Caco-2 (cell line): Measurements from ENCODE around the gene SKP2. TPM values are rescaled to one million over a fixed set of nuclear protein-coding genes. Genes with fewer than 3 reads are reported as not detected.

Source experiments
- BruUV-seq: library from RNA; stranded (reverse); fragments of 400-500 nt; replicated peaks from 2 replicates; lab custom pipeline; 2021; lab: Mats Ljungman, UMichigan
- CTCF ChIA-PET: fragments of 300-600 bp; sonication (Branson Sonifier 250); formaldehyde crosslinking; loops from one replicate; lab custom pipeline; 2022; ENCODE audit warnings: antibody characterized with exemption; lab: Charles Lee
- POLR2A ChIA-PET: fragments of 300-600 bp; sonication (Branson Sonifier 250); formaldehyde crosslinking; loops from one replicate; lab custom pipeline; 2022; ENCODE audit warnings: antibody characterized with exemption; lab: Charles Lee
- DNase-seq, 2 experiments: peaks; one replicate each; pipeline versions ENCODE4 v3.0.0 to v3.0.0-alpha.2; 2020 to 2022
- H3K27me3 ChIP-seq: replicated peaks from 2 replicates; pipeline ENCODE4 v1.6.0; 2011; ENCODE audit warnings: low read length; ENCODE audit not compliant: control insufficient read depth, insufficient read depth
- H3K36me3 ChIP-seq: 2 replicates; pipeline ENCODE4 v1.5.1; 2011; ENCODE audit warnings: low read length; ENCODE audit not compliant: control insufficient read depth, insufficient read depth
- H3K4me1 ChIP-seq: fragments of 250-450 bp; sonication (Bioruptor Pico); 2 replicates; pipeline ENCODE4 v1.5.1; 2020; ENCODE audit warnings: mild to moderate bottlenecking
- H3K4me3 ChIP-seq: 2 replicates; pipeline ENCODE4 v1.5.1; 2011; ENCODE audit warnings: low read depth, mild to moderate bottlenecking, control low read depth, low read length
- H3K9me3 ChIP-seq: fragments of 250-450 bp; sonication (Bioruptor Pico); 2 replicates; pipeline ENCODE4 v1.5.1; 2020; ENCODE audit warnings: mild to moderate bottlenecking, moderate library complexity
- H3K27ac Mint-ChIP-seq: one replicate; pipeline ENCODE4 v1.8.0; 2022; ENCODE audit warnings: mixed read lengths; ENCODE audit not compliant: unreplicated experiment
- H3K27me3 Mint-ChIP-seq: one replicate; pipeline ENCODE4 v1.8.0; 2022; ENCODE audit warnings: mixed read lengths; ENCODE audit not compliant: insufficient read depth, unreplicated experiment
- H3K36me3 Mint-ChIP-seq: one replicate; pipeline ENCODE4 v1.8.0; 2022; ENCODE audit warnings: mild to moderate bottlenecking, mixed read lengths; ENCODE audit not compliant: insufficient read depth, unreplicated experiment
- H3K4me1 Mint-ChIP-seq: one replicate; pipeline ENCODE4 v1.8.0; 2022; ENCODE audit warnings: low read depth, mixed read lengths; ENCODE audit not compliant: unreplicated experiment
- H3K4me3 Mint-ChIP-seq: one replicate; pipeline ENCODE4 v1.8.0; 2022; ENCODE audit warnings: mild to moderate bottlenecking, moderate library complexity, mixed read lengths; ENCODE audit not compliant: unreplicated experiment
- H3K9me3 Mint-ChIP-seq: one replicate; pipeline ENCODE4 v1.8.0; 2022; ENCODE audit warnings: mixed read lengths; ENCODE audit not compliant: unreplicated experiment
- intact Hi-C: fragments of 100-400 bp; cut with micrococcal nuclease; formaldehyde crosslinking; loops from one replicate; pipeline ENCODE4 v1.10.0; 2022; ENCODE audit not compliant: unreplicated experiment
- total RNA-seq: library from RNA; stranded (reverse); gene quantifications from 2 replicates; pipeline ENCODE4 v1.2.3, GENCODE V29; 2022
- TF ChIP-seq, protein P1 (sequence below), 2 experiments: fragments of 200-600 bp in 1 of 2; IDR thresholded peaks; 1 replicate in 1 of 2; 2 replicates in 1 of 2; pipeline versions ENCODE4 v1.5.1 to v1.8.0; 2011 to 2022; ENCODE audit warnings: antibody characterized with exemption in 1 of 2, control low read depth in 1 of 2, inconsistent platforms in 1 of 2, low read depth in 1 of 2, low read length in 1 of 2, mild to moderate bottlenecking in 1 of 2, moderate library complexity in 1 of 2; ENCODE audit not compliant: insufficient read depth in 1 of 2, severe bottlenecking in 1 of 2, unreplicated experiment in 1 of 2

Gene SKP2
- total RNA-seq, 1 experiment from 2014 or later: 230 TPM

DNA sequence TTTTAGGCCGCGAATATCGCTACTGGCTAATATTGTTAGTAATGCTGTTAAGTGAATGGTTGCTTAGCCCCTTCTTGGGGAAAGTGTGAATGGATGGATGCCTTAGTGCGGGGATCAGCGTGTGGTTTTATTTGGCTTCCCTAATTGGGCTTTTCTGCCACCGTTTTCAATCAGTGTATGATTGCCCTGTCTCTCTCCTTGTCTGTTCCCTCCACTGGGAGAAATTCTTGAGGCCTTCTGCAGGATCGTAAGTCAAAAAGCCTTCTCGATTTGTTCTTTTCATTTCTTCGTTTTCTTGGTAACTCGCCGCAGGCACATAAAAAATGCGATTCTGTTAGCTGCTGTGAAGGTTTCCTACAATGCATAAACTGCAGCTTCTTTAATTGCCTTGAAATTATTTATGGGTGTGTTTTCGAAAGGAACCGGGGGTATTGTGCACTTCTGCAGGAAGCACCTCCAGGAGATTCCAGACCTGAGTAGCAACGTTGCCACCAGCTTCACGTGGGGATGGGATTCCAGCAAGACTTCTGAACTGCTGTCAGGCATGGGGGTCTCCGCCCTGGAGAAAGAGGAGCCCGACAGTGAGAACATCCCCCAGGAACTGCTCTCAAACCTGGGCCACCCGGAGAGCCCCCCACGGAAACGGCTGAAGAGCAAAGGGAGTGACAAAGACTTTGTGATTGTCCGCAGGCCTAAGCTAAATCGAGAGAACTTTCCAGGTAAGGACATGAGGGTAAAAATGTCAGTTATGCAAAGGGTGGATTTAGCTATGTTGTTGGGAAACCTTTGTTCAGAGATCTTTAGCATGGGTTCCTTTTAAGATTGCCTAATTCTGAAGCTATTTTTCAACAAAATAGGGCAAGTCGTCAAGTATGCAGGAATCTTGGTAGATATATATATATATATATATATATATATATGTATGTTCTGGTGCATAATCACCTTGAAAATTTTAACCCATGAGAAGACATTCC is 700 bp downstream of the SKP2 start:
- TSS peak; percentile 70 for BruUV-seq
- peak overlapping the region; percentile 98 for H3K4me3 ChIP-seq
- intact Hi-C loops: loop anchor here (2.0 kb wide), 2 partner anchors 28 to 74 kb away; no protein-coding TSS in a partner anchor
- TF ChIP-seq, protein P1, sequence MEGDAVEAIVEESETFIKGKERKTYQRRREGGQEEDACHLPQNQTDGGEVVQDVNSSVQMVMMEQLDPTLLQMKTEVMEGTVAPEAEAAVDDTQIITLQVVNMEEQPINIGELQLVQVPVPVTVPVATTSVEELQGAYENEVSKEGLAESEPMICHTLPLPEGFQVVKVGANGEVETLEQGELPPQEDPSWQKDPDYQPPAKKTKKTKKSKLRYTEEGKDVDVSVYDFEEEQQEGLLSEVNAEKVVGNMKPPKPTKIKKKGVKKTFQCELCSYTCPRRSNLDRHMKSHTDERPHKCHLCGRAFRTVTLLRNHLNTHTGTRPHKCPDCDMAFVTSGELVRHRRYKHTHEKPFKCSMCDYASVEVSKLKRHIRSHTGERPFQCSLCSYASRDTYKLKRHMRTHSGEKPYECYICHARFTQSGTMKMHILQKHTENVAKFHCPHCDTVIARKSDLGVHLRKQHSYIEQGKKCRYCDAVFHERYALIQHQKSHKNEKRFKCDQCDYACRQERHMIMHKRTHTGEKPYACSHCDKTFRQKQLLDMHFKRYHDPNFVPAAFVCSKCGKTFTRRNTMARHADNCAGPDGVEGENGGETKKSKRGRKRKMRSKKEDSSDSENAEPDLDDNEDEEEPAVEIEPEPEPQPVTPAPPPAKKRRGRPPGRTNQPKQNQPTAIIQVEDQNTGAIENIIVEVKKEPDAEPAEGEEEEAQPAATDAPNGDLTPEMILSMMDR (IDR thresholded peaks at IDR 0.05; ENCODE audit: insufficient read depth in 1 of 2, low read depth in 1 of 2, low read length in 1 of 2, severe bottlenecking in 1 of 2, unreplicated experiment in 1 of 2): no peak
- Mint-ChIP-seq H3K27me3 (no peaks in the 10 kb centered on the region), H3K9me3 (peaks cover 9% of the 10 kb centered on the region), H3K36me3 (peaks cover 57% of the 10 kb centered on the region), H3K27ac (peak overlapping the region; percentile 85), H3K4me3 (peak overlapping the region; percentile 75), H3K4me1 (peaks cover 50% of the 10 kb centered on the region)
- H3K36me3 ChIP-seq: peaks cover 6% of the 10 kb centered on the region; the same call in 1 of the 2 replicates
- no peaks in the 10 kb centered on the region for H3K27me3 ChIP-seq
- DNase-seq: peak in 1 of 2 experiments; percentile 24
- POLR2A ChIA-PET: interaction anchor here (0.6 to 1.0 kb wide), 3 partner anchors 74 to 725 kb away, joined by 3 to 6 read pairs (median 4); no protein-coding TSS in a partner anchor
- peaks cover 59% of the 10 kb centered on the region for H3K4me1 ChIP-seq
- CTCF ChIA-PET: interaction anchor here (1.1 to 4.2 kb wide), 3 partner anchors 25 to 90 kb away, joined by 3 to 36 read pairs (median 3); partner anchors contain the start of gene NADK2
- peaks cover 5% of the 10 kb centered on the region; the same call in 1 of the 2 replicates for H3K9me3 ChIP-seq

DNA sequence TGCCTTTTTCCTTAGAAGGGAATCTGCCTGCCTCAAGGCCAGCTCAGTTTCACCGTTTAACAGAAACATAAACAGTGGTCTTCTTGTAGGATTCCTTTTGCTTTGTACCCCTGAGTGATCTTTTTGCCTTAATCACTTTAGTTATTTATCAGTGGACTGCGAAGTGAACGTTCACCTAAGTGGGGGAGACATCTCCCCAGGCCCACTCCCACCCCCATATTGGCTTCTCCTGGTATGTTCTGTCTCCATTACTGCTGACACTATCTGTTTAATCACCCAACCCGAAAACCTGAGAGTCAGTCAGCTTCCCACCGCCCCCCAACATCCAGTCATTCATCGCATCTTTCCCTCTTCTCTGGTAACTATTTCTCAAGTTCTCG is 1.4 kb downstream of the SKP2 start:
- TF ChIP-seq, protein P1 (IDR thresholded peaks at IDR 0.05; ENCODE audit: insufficient read depth in 1 of 2, low read depth in 1 of 2, low read length in 1 of 2, severe bottlenecking in 1 of 2, unreplicated experiment in 1 of 2): no peak
- H3K4me1 ChIP-seq: peaks cover 64% of the 10 kb centered on the region
- Mint-ChIP-seq H3K9me3 (peaks cover 9% of the 10 kb centered on the region), H3K27me3 (no peaks in the 10 kb centered on the region), H3K4me1 (peaks cover 48% of the 10 kb centered on the region), H3K27ac (peak overlapping the region; percentile 63), H3K4me3 (peak overlapping the region; percentile 75), H3K36me3 (peaks cover 64% of the 10 kb centered on the region)
- BruUV-seq: no TSS peak
- intact Hi-C loops: loop anchor here (2.0 kb wide), 2 partner anchors 28 to 74 kb away; no protein-coding TSS in a partner anchor
- H3K27me3 ChIP-seq: no peaks in the 10 kb centered on the region
- peaks cover 5% of the 10 kb centered on the region; the same call in 1 of the 2 replicates for H3K9me3 ChIP-seq
- ChIA-PET CTCF (interaction anchor here (1.1 to 4.2 kb wide), 2 partner anchors 74 to 89 kb away, joined by 3 to 36 read pairs; partner anchors contain the start of gene NADK2), POLR2A (interaction anchor here (0.6 kb wide), 1 partner anchor 495 kb away, joined by 3 read pairs; no protein-coding TSS in a partner anchor)
- H3K36me3 ChIP-seq: peaks cover 6% of the 10 kb centered on the region; the same call in 1 of the 2 replicates
- no peak for DNase-seq
- H3K4me3 ChIP-seq: peak overlapping the region; percentile 98

DNA sequence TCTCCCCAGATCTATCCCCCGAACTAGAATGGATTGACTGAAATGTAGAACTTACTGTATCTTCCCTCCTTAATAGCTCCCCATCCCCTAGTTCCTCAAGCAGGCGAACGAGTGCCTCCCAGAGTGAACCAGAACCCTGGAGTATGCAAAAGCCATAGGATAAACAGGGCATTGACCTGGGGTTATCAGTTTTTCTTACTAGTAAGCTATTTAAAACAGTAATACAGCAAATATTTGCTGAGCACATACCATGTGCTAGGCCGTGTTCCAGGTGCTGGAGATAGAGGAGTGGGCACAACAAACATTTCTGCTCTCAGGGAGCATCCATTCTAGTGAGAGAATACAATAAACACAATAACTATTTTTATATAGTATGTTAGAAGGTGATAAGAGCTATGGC is 1.8 kb downstream of the SKP2 start:
- POLR2A ChIA-PET: interaction anchor here (0.6 kb wide), 2 partner anchors 495 to 1224 kb away, joined by 3 to 5 read pairs; no protein-coding TSS in a partner anchor
- peaks cover 5% of the 10 kb centered on the region; the same call in 1 of the 2 replicates for H3K9me3 ChIP-seq
- Mint-ChIP-seq H3K4me1 (peaks cover 52% of the 10 kb centered on the region), H3K27me3 (no peaks in the 10 kb centered on the region), H3K9me3 (peaks cover 9% of the 10 kb centered on the region), H3K27ac (peak overlapping the region; percentile 63), H3K4me3 (peak overlapping the region; percentile 75), H3K36me3 (peaks cover 69% of the 10 kb centered on the region)
- TF ChIP-seq, protein P1 (IDR thresholded peaks at IDR 0.05; ENCODE audit: insufficient read depth in 1 of 2, low read depth in 1 of 2, low read length in 1 of 2, severe bottlenecking in 1 of 2, unreplicated experiment in 1 of 2): no peak
- intact Hi-C loops: loop anchor here (2.0 kb wide), 2 partner anchors 29 to 75 kb away; no protein-coding TSS in a partner anchor
- peak; percentile 61 to 75 for DNase-seq
- H3K36me3 ChIP-seq: peaks cover 6% of the 10 kb centered on the region; the same call in 1 of the 2 replicates
- BruUV-seq: no TSS peak
- H3K4me1 ChIP-seq: peaks cover 66% of the 10 kb centered on the region
- H3K27me3 ChIP-seq: no peaks in the 10 kb centered on the region
- H3K4me3 ChIP-seq: peak overlapping the region; percentile 98
- CTCF ChIA-PET: interaction anchor here (4.2 kb wide), 1 partner anchor 75 kb away, joined by 36 read pairs; no protein-coding TSS in a partner anchor
